ENCODE measurements around the gene ZFYVE21. TPM values are rescaled to one million over a fixed set of nuclear protein-coding genes. Genes with fewer than 3 reads are reported as not detected.

The ZFYVE21 gene
- total and polyA plus RNA-seq, 2 donors (not counting 1 experiment from before 2014, with no cell fraction given), result 84.9 to 94.5 TPM

- no peak for DNase-seq (ENCODE audit: low read depth in 2 of 2)
These were observed 26.3 kb downstream of the ZFYVE21 start for GRCh38 chr14:103741876-103742275.

GRCh38 chr14:103742499-103743255 is 27.1 kb downstream of the ZFYVE21 start:
- H3K79me2 ChIP-seq (ENCODE audit: control insufficient read depth, insufficient read depth, low read length), result no peaks in the 10 kb centered on the region
- no peak for DNase-seq (ENCODE audit: low read depth in 2 of 2)
- H3K9ac ChIP-seq (ENCODE audit: insufficient read depth, low read length), result no peak overlapping the region
- no peak overlapping the region for H3K4me2 ChIP-seq (ENCODE audit: extremely low read depth, insufficient read depth, low read length)
- no peaks in the 10 kb centered on the region for H3K9me3 ChIP-seq (ENCODE audit: control insufficient read depth, insufficient read depth, low read depth, low read length)
- H3K4me1 ChIP-seq (ENCODE audit: control insufficient read depth, extremely low read depth, insufficient read depth, low read length), result peaks cover 2% of the 10 kb centered on the region
- H3K27ac ChIP-seq (ENCODE audit: insufficient read depth, low read length), result no peak overlapping the region
- H3K27me3 ChIP-seq (ENCODE audit: control insufficient read depth, insufficient read depth, low read length), result no peaks in the 10 kb centered on the region
- no peak overlapping the region for H3K4me3 ChIP-seq (replicated peaks in 1 of 4; ENCODE audit: control extremely low read depth in 1 of 4, insufficient read depth in 1 of 4, low read depth in 3 of 4, low read length in 4 of 4)
- no peaks in the 10 kb centered on the region for H4K20me1 ChIP-seq (ENCODE audit: control insufficient read depth, extremely low read depth, insufficient read depth, low read length)
- TF ChIP-seq CTCF (conservative IDR thresholded peaks at IDR 0.05 in 1 of 2, IDR thresholded peaks at IDR 0.05 in 1 of 2; ENCODE audit: low read depth in 1 of 2, low read length in 2 of 2) (no peak), EZH2 (IDR thresholded peaks at IDR 0.05; ENCODE audit: low read length, missing control alignments) (no peak)
- H3K36me3 ChIP-seq (ENCODE audit: control insufficient read depth, insufficient read depth, low read length), result no peaks in the 10 kb centered on the region
- no peak overlapping the region for H2AFZ ChIP-seq (ENCODE audit: low read length)

More at GRCh38 chr14:103741876-103742275, 26.3 kb downstream of the ZFYVE21 start:
- Histone ChIP-seq H4K20me1 (ENCODE audit: control insufficient read depth, extremely low read depth, insufficient read depth, low read length) (no peaks in the 10 kb centered on the region), H3K9me3 (ENCODE audit: control insufficient read depth, insufficient read depth, low read depth, low read length) (no peaks in the 10 kb centered on the region), H3K27me3 (ENCODE audit: control insufficient read depth, insufficient read depth, low read length) (no peaks in the 10 kb centered on the region), H3K9ac (ENCODE audit: insufficient read depth, low read length) (no peak overlapping the region), H3K4me2 (ENCODE audit: extremely low read depth, insufficient read depth, low read length) (no peak overlapping the region), H3K79me2 (ENCODE audit: control insufficient read depth, insufficient read depth, low read length) (no peaks in the 10 kb centered on the region), H3K27ac (ENCODE audit: insufficient read depth, low read length) (no peak overlapping the region), H3K4me1 (ENCODE audit: control insufficient read depth, extremely low read depth, insufficient read depth, low read length) (peaks cover 2% of the 10 kb centered on the region), H3K4me3 (replicated peaks in 1 of 4; ENCODE audit: control extremely low read depth in 1 of 4, insufficient read depth in 1 of 4, low read depth in 3 of 4, low read length in 4 of 4) (no peak overlapping the region), H2AFZ (ENCODE audit: low read length) (no peak overlapping the region), H3K36me3 (ENCODE audit: control insufficient read depth, insufficient read depth, low read length) (no peaks in the 10 kb centered on the region)
- TF ChIP-seq CTCF (conservative IDR thresholded peaks at IDR 0.05 in 1 of 2, IDR thresholded peaks at IDR 0.05 in 1 of 2; ENCODE audit: low read depth in 1 of 2, low read length in 2 of 2) (no peak), EZH2 (IDR thresholded peaks at IDR 0.05; ENCODE audit: low read length, missing control alignments) (no peak)

- Histone ChIP-seq H3K9ac (ENCODE audit: insufficient read depth, low read length) (no peak overlapping the region), H3K9me3 (ENCODE audit: control insufficient read depth, insufficient read depth, low read depth, low read length) (no peaks in the 10 kb centered on the region), H4K20me1 (ENCODE audit: control insufficient read depth, extremely low read depth, insufficient read depth, low read length) (no peaks in the 10 kb centered on the region), H2AFZ (ENCODE audit: low read length) (no peak overlapping the region), H3K4me3 (replicated peaks in 1 of 4; ENCODE audit: control extremely low read depth in 1 of 4, insufficient read depth in 1 of 4, low read depth in 3 of 4, low read length in 4 of 4) (no peak overlapping the region), H3K4me2 (ENCODE audit: extremely low read depth, insufficient read depth, low read length) (no peak overlapping the region), H3K4me1 (ENCODE audit: control insufficient read depth, extremely low read depth, insufficient read depth, low read length) (peaks cover 2% of the 10 kb centered on the region), H3K79me2 (ENCODE audit: control insufficient read depth, insufficient read depth, low read length) (no peaks in the 10 kb centered on the region), H3K36me3 (ENCODE audit: control insufficient read depth, insufficient read depth, low read length) (no peaks in the 10 kb centered on the region), H3K27ac (ENCODE audit: insufficient read depth, low read length) (no peak overlapping the region), H3K27me3 (ENCODE audit: control insufficient read depth, insufficient read depth, low read length) (no peaks in the 10 kb centered on the region)
- no peak for DNase-seq (ENCODE audit: low read depth in 2 of 2)
- TF ChIP-seq EZH2 (IDR thresholded peaks at IDR 0.05; ENCODE audit: low read length, missing control alignments), result no peak
- no peak for TF ChIP-seq CTCF (conservative IDR thresholded peaks at IDR 0.05 in 1 of 2, IDR thresholded peaks at IDR 0.05 in 1 of 2; ENCODE audit: low read depth in 1 of 2, low read length in 2 of 2)
These were observed 28.1 kb downstream of the ZFYVE21 start for GRCh38 chr14:103743691-103744090.

All from fibroblast of lung (primary cell).